GM12874 (cell line): ENCODE results near the gene LIMCH1.

Experiments used
- CTCF ChIP-seq: IDR thresholded peaks from 2 replicates; pipeline ENCODE4 v1.5.1; 2011; ENCODE audit warnings: low read depth, mild to moderate bottlenecking, control low read depth, low read length, moderate library complexity; ENCODE audit not compliant: insufficient read depth

Gene LIMCH1

GRCh38 chr4:41670530-41670929 is 132.6 kb downstream of the LIMCH1 start:
- no peak for TF ChIP-seq CTCF

GRCh38 chr4:41670982-41671381 is 133.0 kb downstream of the LIMCH1 start:
- no peak for TF ChIP-seq CTCF

- no peak for TF ChIP-seq CTCF
Observed at GRCh38 chr4:41678086-41678816, 140.3 kb downstream of the LIMCH1 start.

- no peak for TF ChIP-seq CTCF
Observed at GRCh38 chr4:41678951-41679350, 141.0 kb downstream of the LIMCH1 start.

GRCh38 chr4:41679991-41680390 is 142.0 kb downstream of the LIMCH1 start:
- no peak for TF ChIP-seq CTCF

GRCh38 chr4:41681054-41681453 is 143.1 kb downstream of the LIMCH1 start:
- no peak for TF ChIP-seq CTCF

GRCh38 chr4:41683326-41683725 is 145.4 kb downstream of the LIMCH1 start:
- no peak for TF ChIP-seq CTCF

- TF ChIP-seq CTCF = no peak
Observed at GRCh38 chr4:41686893-41687292, 148.9 kb downstream of the LIMCH1 start.
